Right cardiac atrium (tissue), 5 donors: Measurements from ENCODE around the gene JARID2. TPM values are rescaled to one million over a fixed set of nuclear protein-coding genes. Genes with fewer than 3 reads are reported as not detected.

Source experiments
- ATAC-seq, 2 donors: fragments of 200-7000 bp; cut with Tn5 transposase; one replicate each; pipeline versions ENCODE4 v1.8.0 to v1.9.1; 2020; ENCODE audit warnings: moderate library complexity in 2 of 2, mild to moderate bottlenecking in 1 of 2
- DNase-seq, 3 donors: peaks; one replicate each; pipeline ENCODE4 v3.0.0-alpha.2; 2020
- H3K27ac ChIP-seq: one replicate; pipeline ENCODE4 v1.5.1; 2013; ENCODE audit warnings: mild to moderate bottlenecking, low read length, control low read depth, moderate library complexity
- H3K27me3 ChIP-seq: one replicate; pipeline ENCODE4 v1.6.1; 2013; ENCODE audit not compliant: control insufficient read depth, insufficient read depth
- H3K4me1 ChIP-seq: one replicate; pipeline ENCODE4 v1.6.1; 2013; ENCODE audit warnings: low read length; ENCODE audit not compliant: control insufficient read depth, insufficient read depth
- H3K4me3 ChIP-seq: one replicate; pipeline ENCODE4 v1.5.1; 2013; ENCODE audit warnings: low read length, control low read depth
- H3K9me3 ChIP-seq: one replicate; pipeline ENCODE4 v1.6.1; 2013; ENCODE audit warnings: low read length; ENCODE audit not compliant: control insufficient read depth
- WGBS: extraction: QIAGEN DNeasy Blood & Tissue Kit; methylation state at CpG from one replicate; pipeline ENCODE4 v1.1.7; 2013; 5-methylcytosine and 5-hydroxymethylcytosine counted together
- intact Hi-C, 4 donors: fragments of 100-400 bp; cut with DNase I; formaldehyde crosslinking; loops; one replicate each; pipeline versions ENCODE4 v1.11.0 to v1.14.0; 2022 to 2023
- polyA plus RNA-seq: library from polyadenylated mRNA; stranded (reverse); fragments of 200-250 nt; gene quantifications from one replicate; pipeline ENCODE4 v1.2.3, GENCODE V29; 2013
- total RNA-seq, 4 donors: library from RNA; stranded (reverse); fragmentation: NEBNext Ultra II Directional; extraction: Animal tissue kit (Norgen Biotek cat#: 25700); gene quantifications; one replicate each; pipeline ENCODE4 v1.2.1, GENCODE V29; 2021
- donor health status: healthy with polysubstance abuse.
- donor health status: DM: no; HTN: yes; CAD: no.
- donor health status: DM: no; HTN: no; CAD: no.
- donor health status: DM: no; HTN: yes; CAD: no; lungs with severe emphysema.
- donor health status: DM: yes; HTN: yes; CAD: no.

The JARID2 gene
- total and polyA plus RNA-seq, 5 donors, result 4.1 to 10.1 (median 9.1) TPM

DNA sequence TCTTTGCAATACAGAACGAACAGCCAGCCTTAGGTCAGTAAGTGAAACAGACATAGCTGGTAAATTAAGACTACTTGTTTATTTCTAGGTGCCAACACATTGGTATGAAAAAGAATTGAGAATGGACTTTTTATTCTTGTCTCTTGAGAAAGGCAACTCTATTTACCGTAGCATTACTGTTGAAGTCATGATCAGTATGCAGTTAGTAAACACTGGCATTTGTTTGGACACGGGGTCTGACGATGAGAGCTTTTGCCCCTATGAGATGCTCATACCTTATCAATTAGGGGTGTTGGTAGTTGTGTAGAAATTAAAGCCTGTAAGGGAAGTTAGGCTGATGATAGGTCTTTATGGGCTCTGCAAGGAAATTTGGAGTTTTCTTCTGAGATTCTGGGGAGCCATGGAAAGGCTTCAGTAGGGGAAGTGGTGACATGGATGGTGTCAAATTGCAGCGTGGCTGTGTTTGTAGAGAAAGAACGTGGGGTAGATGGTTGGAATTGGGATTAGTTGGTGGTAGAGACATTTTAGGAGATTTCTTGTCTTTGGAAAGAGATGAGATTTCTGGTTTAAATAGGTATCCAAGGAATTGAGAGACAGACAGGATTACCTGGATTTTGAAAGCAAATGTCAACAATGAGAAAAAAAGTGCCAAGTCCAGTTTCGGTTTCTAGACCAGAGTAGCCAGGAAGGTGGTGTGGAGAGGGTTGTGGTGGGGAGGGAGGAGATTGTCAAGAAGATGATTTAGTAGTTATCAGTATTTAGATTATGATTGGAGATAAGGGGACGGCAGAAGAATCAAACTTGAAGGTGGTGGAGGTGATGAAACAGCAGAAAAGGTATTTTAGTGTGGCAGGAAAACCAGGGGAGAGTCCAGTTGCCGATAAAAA, 116.6 kb downstream of the JARID2 start:
- Histone ChIP-seq H3K4me3 (no peak overlapping the region), H3K9me3 (no peaks in the 10 kb centered on the region), H3K27me3 (no peaks in the 10 kb centered on the region), H3K27ac (no peak overlapping the region), H3K4me1 (peaks cover 11% of the 10 kb centered on the region)
- ATAC-seq, result no peak
- no peak for DNase-seq
- 65% methylated on average over 9 of the region's 9 CpGs for WGBS
- intact Hi-C loops, result loop anchor here in 1 of 4 donors (10.0 kb wide), 1 partner anchor 108 kb away; no protein-coding TSS in a partner anchor

DNA sequence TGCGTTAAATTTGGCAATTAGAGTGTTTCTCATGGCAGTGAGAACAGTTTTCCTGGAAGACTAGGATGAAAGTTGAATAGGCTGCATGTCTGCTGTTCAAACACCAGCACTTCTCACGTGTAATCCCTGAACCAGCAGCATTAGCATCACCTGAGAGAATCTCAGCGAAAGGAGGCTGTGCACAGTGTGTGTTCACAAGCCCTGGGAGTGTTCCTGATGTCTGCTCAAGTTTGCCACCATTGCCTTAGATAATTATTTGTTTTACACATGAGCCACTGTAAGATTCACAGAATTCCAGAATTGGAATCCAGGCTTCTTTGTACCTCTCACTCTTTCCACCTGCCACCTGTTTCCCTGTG, 117.3 kb downstream of the JARID2 start:
- ATAC-seq (no peak), DNase-seq (no peak)
- H3K27ac ChIP-seq, result no peak overlapping the region
- 65% methylated on average over 3 of the region's 3 CpGs for WGBS
- H3K4me1 ChIP-seq, result peaks cover 11% of the 10 kb centered on the region
- no peak overlapping the region for H3K4me3 ChIP-seq
- intact Hi-C loops, result loop anchor here in 1 of 4 donors (10.0 kb wide), 1 partner anchor 108 kb away; no protein-coding TSS in a partner anchor
- no peaks in the 10 kb centered on the region for H3K9me3 ChIP-seq
- H3K27me3 ChIP-seq, result no peaks in the 10 kb centered on the region

DNA sequence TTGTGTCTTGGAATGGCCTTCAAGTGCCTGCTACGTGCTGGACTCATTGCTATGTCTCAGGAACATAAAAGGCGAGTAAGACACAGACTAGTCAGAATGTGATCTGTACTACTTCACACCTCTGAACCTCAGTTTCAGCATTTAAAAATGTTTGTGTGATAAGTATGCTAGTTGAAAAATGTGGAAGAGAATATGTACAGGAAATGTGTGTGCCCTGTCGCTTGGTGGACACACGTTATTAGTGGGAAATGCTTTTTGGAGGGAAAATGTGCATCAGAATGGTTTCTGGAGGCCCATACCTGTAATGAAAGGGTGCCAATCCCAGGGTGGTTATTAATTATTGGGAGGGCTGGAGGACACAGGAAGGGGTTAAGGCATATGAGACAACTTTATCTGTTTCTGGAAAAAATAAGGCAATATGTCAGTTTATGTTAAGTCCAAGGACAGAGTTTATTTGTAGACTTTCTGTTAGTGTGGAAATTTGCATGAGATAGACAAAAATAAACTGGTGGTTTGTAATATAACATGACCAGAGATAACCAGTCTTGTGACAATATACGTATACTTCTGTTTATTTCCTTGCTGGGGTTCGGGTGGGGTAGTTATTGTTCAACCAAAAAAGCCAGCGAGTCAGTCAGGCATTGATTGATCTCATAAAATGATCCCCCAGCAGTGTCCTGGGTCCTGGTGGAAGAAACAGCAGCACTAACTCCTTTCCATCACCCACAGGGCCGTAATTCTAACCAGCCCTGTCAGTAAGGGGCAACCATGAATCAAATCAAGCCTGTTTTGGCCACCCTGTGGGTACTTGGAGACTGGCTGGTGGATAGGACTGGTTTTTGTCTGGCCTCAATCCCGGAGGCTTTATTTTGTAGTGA, 117.9 kb downstream of the JARID2 start:
- peaks cover 10% of the 10 kb centered on the region for H3K4me1 ChIP-seq
- no peak for ATAC-seq
- no peak overlapping the region for H3K4me3 ChIP-seq
- WGBS, result 65% methylated on average over 9 of the region's 9 CpGs
- H3K9me3 ChIP-seq, result no peaks in the 10 kb centered on the region
- DNase-seq, result no peak
- H3K27ac ChIP-seq, result no peak overlapping the region
- intact Hi-C loops, result loop anchor here in 1 of 4 donors (10.0 kb wide), 1 partner anchor 109 kb away; no protein-coding TSS in a partner anchor
- H3K27me3 ChIP-seq, result no peaks in the 10 kb centered on the region

DNA sequence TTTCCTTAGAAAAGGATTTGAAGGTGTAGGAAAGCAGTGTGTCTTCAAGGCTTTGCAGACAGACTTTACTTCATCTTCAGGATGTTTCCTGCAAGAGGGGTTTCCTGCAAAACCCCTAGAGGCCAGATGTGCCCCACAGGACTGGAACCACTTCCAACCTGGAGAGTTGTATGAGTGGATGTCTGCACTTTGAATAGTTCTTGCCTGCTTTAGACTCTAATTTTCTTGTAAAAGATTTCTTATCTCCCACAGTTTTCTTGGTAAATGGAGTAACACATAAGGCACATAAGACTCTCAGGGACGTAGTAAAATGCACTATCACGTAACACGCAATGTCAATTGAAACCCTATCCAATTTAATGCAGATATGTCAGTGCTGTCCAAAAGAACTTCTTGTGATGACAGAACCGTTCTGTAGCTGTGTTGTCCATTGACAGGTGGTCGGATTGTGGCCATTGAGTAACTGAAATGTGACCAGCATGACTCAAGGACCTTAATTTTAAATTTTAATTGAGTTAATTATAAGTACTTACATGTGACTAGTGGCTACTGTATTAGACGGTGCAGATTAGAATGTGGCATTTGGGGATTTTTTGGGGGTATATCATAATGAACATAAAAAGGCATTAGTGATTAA, 118.7 kb downstream of the JARID2 start:
- 49% methylated on average over 6 of the region's 6 CpGs for WGBS
- H3K4me1 ChIP-seq, result peaks cover 9% of the 10 kb centered on the region
- no peak overlapping the region for H3K4me3 ChIP-seq
- H3K27ac ChIP-seq, result no peak overlapping the region
- DNase-seq (no peak), ATAC-seq (no peak)
- intact Hi-C loops, result loop anchor here in 1 of 4 donors (10.0 kb wide), 1 partner anchor 110 kb away; no protein-coding TSS in a partner anchor
- H3K27me3 ChIP-seq, result no peaks in the 10 kb centered on the region
- no peaks in the 10 kb centered on the region for H3K9me3 ChIP-seq

DNA sequence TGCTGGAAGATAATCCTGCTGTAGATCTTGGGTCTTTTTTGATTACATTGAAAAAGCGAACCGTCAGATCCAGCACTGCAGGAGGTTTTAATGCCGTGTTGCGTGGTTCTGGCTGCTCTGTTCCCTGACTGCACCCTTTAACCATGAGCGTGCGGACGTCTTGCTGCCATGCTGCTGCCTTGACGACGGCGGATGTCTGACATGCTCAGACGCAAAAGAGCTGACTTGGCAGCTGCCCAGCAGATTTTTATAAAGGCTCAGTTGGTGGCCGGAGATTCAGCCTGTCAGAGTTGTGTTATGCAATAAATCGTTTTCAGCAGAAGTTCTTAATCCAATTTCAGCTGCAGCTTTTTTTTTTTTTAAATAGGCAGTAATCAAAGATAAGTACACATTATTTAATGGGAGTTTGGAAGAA, 119.4 kb downstream of the JARID2 start:
- Histone ChIP-seq H3K9me3 (no peaks in the 10 kb centered on the region), H3K27ac (no peak overlapping the region), H3K27me3 (no peaks in the 10 kb centered on the region), H3K4me3 (no peak overlapping the region), H3K4me1 (peaks cover 13% of the 10 kb centered on the region)
- peak; percentile 89 to 92 for ATAC-seq
- peak; percentile 89 to 94 (median 90) for DNase-seq
- intact Hi-C loops, result loop anchor here in 1 of 4 donors (10.0 kb wide), 1 partner anchor 110 kb away; no protein-coding TSS in a partner anchor
- 7% methylated on average over 13 of the region's 13 CpGs for WGBS

DNA sequence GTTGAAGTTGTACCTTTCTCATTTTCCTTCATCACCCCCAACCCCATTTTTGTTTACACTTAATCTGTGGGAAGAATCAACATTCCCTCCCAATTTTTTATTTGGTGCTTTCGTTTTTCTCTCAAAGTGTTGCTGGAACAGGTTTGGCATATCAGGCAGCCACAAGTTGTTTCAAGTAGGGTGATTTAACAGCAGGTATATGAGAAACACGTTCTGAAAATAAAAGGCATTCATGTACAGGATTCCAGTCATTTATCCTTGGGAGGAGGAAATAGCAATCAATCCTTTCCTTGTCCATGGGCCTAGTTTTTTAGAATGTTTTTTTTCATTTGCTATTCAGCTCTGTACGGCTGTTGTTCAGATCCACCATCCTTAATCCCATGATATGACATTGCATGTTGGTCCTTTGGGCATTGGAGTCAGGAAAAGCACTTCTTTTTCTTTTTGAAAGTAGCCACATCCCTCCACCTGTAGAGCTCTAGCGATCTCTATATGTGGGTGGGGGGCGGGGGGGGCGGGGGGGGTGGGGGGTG, 120.2 kb downstream of the JARID2 start:
- no peak overlapping the region for H3K4me3 ChIP-seq
- no peaks in the 10 kb centered on the region for H3K9me3 ChIP-seq
- no peak overlapping the region for H3K27ac ChIP-seq
- intact Hi-C loops, result loop anchor here in 1 of 4 donors (10.0 kb wide), 1 partner anchor 111 kb away; no protein-coding TSS in a partner anchor
- no peak for ATAC-seq
- DNase-seq, result no peak
- 28% methylated on average over 6 of the region's 6 CpGs for WGBS
- no peaks in the 10 kb centered on the region for H3K27me3 ChIP-seq
- peaks cover 13% of the 10 kb centered on the region for H3K4me1 ChIP-seq

DNA sequence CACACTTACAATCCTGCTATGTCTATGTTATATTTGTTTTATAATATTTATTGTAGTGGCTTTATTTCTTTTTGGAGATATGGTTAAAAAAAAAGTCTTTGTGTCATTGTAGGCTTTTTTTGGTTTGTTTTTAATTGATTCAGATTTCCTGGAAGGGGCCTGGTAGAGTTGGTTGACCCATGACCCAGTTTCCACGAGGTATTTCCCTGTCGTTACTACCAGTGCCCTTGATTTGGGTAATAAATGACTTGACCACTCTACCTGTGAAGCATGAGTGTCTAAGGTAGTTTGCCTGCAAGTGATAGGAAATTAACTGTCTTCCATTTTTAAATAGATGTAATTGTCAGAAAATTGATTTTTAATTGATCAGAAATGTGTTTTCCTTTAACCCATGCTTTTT, 121.0 kb downstream of the JARID2 start:
- DNase-seq (no peak), ATAC-seq (no peak)
- Histone ChIP-seq H3K4me3 (no peak overlapping the region), H3K27me3 (no peaks in the 10 kb centered on the region), H3K9me3 (no peaks in the 10 kb centered on the region), H3K4me1 (peaks cover 17% of the 10 kb centered on the region), H3K27ac (no peak overlapping the region)
- WGBS, result 58% methylated on average over 2 of the region's 2 CpGs
- intact Hi-C loops, result loop anchor here in 1 of 4 donors (10.0 kb wide), 1 partner anchor 112 kb away; no protein-coding TSS in a partner anchor

DNA sequence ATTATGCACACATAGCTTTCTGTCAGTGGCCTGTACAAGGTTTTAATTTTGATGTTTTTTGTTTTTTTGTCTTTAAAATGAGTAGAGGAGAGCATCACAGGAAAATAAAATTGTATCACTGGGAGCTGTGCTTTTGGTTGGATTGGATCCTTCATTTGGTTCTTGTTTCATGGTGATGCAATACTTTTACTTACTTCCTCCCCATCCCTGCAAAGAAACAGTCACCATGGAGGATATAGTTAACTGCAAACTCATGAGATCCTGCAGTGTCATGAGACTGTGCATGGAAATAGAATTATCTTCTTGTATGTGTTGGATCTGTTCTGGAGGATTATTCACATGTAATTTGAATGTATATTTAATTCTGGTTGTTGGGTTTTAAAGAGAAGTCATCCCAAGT, 122.3 kb downstream of the JARID2 start:
- intact Hi-C loops, result loop anchor here in 1 of 4 donors (10.0 kb wide), 1 partner anchor 113 kb away; no protein-coding TSS in a partner anchor
- H3K9me3 ChIP-seq, result no peaks in the 10 kb centered on the region
- H3K27me3 ChIP-seq, result no peaks in the 10 kb centered on the region
- DNase-seq, result no peak
- ATAC-seq, result no peak
- H3K27ac ChIP-seq, result no peak overlapping the region
- H3K4me1 ChIP-seq, result peaks cover 15% of the 10 kb centered on the region
- H3K4me3 ChIP-seq, result no peak overlapping the region

DNA sequence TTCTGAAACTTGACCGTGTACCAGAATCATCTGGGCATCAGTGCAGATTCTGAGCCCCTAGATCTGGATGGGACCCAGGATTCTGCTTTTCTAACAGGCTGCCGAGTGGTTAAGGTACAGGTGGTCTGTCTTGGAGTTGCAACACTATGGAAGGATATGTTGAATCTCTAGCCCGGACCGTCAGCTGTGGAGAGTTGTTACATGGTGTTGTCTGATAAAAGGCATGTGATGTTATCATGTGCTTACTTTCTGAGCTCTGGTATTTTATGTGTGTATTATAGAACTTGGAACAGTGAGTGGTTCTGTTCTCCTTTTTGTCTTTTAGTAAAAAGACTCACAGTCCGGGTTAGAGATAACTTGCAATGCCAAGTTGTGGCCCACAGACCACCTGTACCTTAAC, 123.0 kb downstream of the JARID2 start:
- H3K9me3 ChIP-seq, result no peaks in the 10 kb centered on the region
- H3K4me3 ChIP-seq, result no peak overlapping the region
- peaks cover 11% of the 10 kb centered on the region for H3K4me1 ChIP-seq
- ATAC-seq (no peak), DNase-seq (no peak)
- intact Hi-C loops, result loop anchor here in 1 of 4 donors (10.0 kb wide), 1 partner anchor 114 kb away; no protein-coding TSS in a partner anchor
- no peak overlapping the region for H3K27ac ChIP-seq
- no peaks in the 10 kb centered on the region for H3K27me3 ChIP-seq
- 73% methylated on average over 5 of the region's 5 CpGs for WGBS

DNA sequence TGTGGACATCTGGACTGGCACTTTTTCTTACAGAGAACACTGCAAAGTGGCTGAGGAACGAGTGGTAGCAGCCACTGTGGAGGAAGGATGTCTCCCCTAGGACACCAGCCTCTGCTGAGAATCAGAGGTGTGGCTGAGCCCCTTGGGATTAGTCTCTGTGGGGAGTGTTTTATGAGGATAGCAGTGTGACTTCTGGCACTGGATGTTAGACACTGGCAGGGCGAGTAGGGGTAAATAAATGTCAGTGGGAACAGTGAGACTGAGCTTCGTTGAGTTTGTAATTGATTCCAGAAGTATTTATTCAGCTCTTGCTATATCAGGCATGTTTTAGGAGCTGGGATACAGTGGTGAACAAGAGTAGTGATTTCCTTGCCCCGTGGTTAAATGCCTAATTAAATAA, 124.0 kb downstream of the JARID2 start:
- WGBS, result 38% methylated on average over 4 of the region's 4 CpGs
- Histone ChIP-seq H3K4me1 (peaks cover 14% of the 10 kb centered on the region), H3K27ac (no peak overlapping the region), H3K4me3 (no peak overlapping the region), H3K9me3 (no peaks in the 10 kb centered on the region), H3K27me3 (no peaks in the 10 kb centered on the region)
- ATAC-seq, result peak; percentile 10 to 30
- intact Hi-C loops, result loop anchor here in 1 of 4 donors (10.0 kb wide), 1 partner anchor 115 kb away; no protein-coding TSS in a partner anchor
- DNase-seq, result no peak
